ENCODE results near the gene P2RY8.

The P2RY8 gene

GRCh38 chrX:1516596-1517104 lies 20.3 kb downstream of the P2RY8 start:
- Mint-ChIP-seq H3K4me1 (ENCODE audit: low read depth) (peaks cover 48% of the 10 kb centered on the region), H3K4me3 (no peak overlapping the region)

DNA sequence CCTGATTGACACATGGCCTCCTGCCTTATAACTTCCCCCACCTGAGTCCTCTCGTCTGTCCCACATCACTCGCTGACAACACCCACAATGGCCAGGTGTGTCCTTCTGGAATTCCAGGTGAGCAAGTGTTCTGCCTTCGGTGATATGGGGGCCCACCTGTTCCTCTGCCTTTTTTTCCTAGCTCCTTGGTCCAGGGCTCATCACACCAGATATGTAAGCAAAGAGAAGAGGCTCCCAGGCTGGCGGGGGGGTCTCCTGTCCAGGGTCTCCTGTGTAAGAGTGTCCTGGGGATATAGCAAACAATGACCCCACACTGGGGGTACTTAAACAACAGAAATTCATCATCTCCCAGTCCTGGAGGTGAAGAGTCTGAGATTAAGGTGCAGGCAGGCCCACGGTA lies 25.2 kb downstream of the P2RY8 start:
- peaks cover 6% of the 10 kb centered on the region for H3K9me3 Mint-ChIP-seq
- H3K27ac Mint-ChIP-seq = no peak overlapping the region
- peak; percentile 21 for DNase-seq
- no peak overlapping the region for H3K4me3 Mint-ChIP-seq
- peaks cover 38% of the 10 kb centered on the region for H3K36me3 Mint-ChIP-seq (ENCODE audit: low read depth)
- no peaks in the 10 kb centered on the region for H3K27me3 Mint-ChIP-seq
- H3K4me1 Mint-ChIP-seq (ENCODE audit: low read depth) = peaks cover 15% of the 10 kb centered on the region

More at GRCh38 chrX:1516596-1517104, 20.3 kb downstream of the P2RY8 start:
- peaks cover 6% of the 10 kb centered on the region for H3K9me3 Mint-ChIP-seq
- no peak for DNase-seq
- peak overlapping the region; percentile 82 for H3K27ac Mint-ChIP-seq
- H3K36me3 Mint-ChIP-seq (ENCODE audit: low read depth) = peaks cover 34% of the 10 kb centered on the region
- H3K27me3 Mint-ChIP-seq = no peaks in the 10 kb centered on the region

GRCh38 chrX:1511150-1511549 lies 25.8 kb downstream of the P2RY8 start:
- DNase-seq = no peak
- H3K4me1 Mint-ChIP-seq (ENCODE audit: low read depth) = peaks cover 14% of the 10 kb centered on the region
- no peak overlapping the region for H3K4me3 Mint-ChIP-seq
- peaks cover 6% of the 10 kb centered on the region for H3K9me3 Mint-ChIP-seq
- H3K27ac Mint-ChIP-seq = peak overlapping the region; percentile 1
- H3K27me3 Mint-ChIP-seq = no peaks in the 10 kb centered on the region
- peaks cover 44% of the 10 kb centered on the region for H3K36me3 Mint-ChIP-seq (ENCODE audit: low read depth)

DNA sequence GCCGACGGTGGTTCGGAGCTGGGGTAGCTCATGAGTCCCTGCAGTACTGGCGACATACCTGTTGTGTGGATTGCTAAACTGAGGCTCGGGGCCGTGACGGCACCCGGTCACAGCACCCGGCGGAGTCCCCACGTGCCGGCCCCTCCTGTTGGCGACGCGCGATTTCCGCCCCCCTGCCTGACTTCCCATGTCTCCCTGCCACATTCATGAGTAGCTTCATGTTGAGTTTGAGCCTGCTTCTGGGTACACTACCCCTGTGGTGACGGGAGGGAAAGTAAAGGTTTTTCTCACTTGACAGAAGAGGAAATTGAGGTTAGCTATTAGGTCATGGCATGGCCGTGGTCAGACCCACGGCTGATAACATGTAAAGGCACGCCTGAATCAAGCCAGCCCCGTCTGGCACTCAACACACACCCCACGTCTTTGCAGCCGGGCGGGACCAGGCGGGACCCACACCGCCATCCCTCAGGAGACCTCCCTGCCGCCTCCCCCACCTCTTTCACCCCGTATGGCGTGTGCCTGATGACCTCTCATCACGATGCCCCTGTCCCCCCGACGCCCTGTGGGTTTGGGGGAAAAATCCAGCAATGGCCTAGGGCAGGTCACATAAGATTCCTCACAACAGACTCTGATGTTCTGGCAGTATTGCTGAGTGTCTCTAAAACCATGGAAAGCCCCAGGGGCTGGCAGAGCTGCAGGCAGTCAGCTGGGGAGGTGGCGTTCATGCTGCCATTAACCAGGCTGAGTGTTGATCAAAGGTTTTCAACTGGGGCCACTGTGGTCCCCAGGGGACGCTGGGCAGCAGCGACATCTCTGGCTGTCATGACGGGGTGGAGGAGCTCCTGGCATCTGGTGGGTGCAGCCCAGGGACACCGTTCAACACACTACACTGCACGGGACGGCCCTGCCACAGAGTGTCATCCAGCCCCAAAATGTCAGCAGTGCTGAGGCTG lies 29.2 kb downstream of the P2RY8 start:
- peaks cover 43% of the 10 kb centered on the region for H3K36me3 Mint-ChIP-seq (ENCODE audit: low read depth)
- H3K9me3 Mint-ChIP-seq = no peaks in the 10 kb centered on the region
- H3K4me3 Mint-ChIP-seq = no peak overlapping the region
- peak; percentile 36 for DNase-seq
- no peaks in the 10 kb centered on the region for H3K27me3 Mint-ChIP-seq
- H3K4me1 Mint-ChIP-seq (ENCODE audit: low read depth) = peaks cover 32% of the 10 kb centered on the region
- peak overlapping the region; percentile 79 for H3K27ac Mint-ChIP-seq

GRCh38 chrX:1506916-1507315 lies 30.1 kb downstream of the P2RY8 start:
- H3K4me1 Mint-ChIP-seq (ENCODE audit: low read depth) = peaks cover 39% of the 10 kb centered on the region
- H3K9me3 Mint-ChIP-seq = no peaks in the 10 kb centered on the region
- H3K36me3 Mint-ChIP-seq (ENCODE audit: low read depth) = peaks cover 45% of the 10 kb centered on the region
- H3K4me3 Mint-ChIP-seq = no peak overlapping the region
- no peak for DNase-seq
- H3K27me3 Mint-ChIP-seq = no peaks in the 10 kb centered on the region
- H3K27ac Mint-ChIP-seq = peak overlapping the region; percentile 29

- H3K27ac Mint-ChIP-seq = peak overlapping the region; percentile 74
- H3K27me3 Mint-ChIP-seq = no peaks in the 10 kb centered on the region
- H3K9me3 Mint-ChIP-seq = no peaks in the 10 kb centered on the region
- peak; percentile 23 for DNase-seq
- H3K4me3 Mint-ChIP-seq = no peak overlapping the region
- H3K4me1 Mint-ChIP-seq (ENCODE audit: low read depth) = peaks cover 38% of the 10 kb centered on the region
- H3K36me3 Mint-ChIP-seq (ENCODE audit: low read depth) = peaks cover 38% of the 10 kb centered on the region
Observed at GRCh38 chrX:1502853-1503252, 34.1 kb downstream of the P2RY8 start.

DNA sequence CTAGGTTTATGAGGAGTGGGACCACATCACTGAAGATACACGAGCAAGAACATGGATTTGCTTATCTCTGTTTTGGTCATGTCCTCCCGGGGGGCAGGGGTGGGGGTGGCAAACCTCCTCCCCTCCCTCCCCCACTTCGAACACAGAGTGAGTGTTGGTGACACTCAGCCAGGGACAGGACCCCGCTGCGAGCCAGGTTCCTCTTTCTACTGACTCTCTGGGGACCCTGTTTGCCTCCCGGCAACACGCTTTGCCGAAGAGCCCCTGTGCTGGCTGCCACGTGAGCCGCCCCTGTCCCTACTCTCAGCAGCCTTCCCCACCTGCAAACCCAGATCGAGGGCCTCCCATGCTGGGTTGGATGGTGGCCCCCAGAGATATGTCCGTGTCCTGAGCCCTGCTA lies 34.7 kb downstream of the P2RY8 start:
- Mint-ChIP-seq H3K4me1 (ENCODE audit: low read depth) (peaks cover 39% of the 10 kb centered on the region), H3K27ac (peak overlapping the region; percentile 74), H3K4me3 (no peak overlapping the region), H3K27me3 (no peaks in the 10 kb centered on the region), H3K36me3 (ENCODE audit: low read depth) (peaks cover 36% of the 10 kb centered on the region), H3K9me3 (no peaks in the 10 kb centered on the region)
- DNase-seq = peak; percentile 29

- H3K4me1 Mint-ChIP-seq (ENCODE audit: low read depth) = peaks cover 34% of the 10 kb centered on the region
Observed at GRCh38 chrX:1500701-1501624, 36.0 kb downstream of the P2RY8 start.

DNA sequence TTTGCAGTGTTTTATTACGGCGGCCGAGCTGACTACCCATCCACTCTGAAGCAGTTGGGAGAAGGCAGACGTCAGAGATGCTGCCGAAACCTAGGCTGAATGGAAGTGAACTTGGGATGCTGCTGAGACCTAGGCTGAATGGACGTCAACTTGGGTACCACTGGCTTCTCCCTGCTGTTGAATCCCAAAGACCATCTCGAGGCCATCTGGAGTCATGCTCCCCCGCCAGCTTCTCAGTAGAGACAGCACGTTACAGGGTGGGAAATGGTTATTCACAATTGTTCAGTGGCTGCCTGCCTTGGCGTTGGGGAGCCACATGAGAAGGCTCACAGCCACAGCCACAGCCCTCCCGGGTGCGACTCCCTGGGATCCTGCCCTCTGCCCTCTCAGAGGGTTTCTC lies 40.9 kb downstream of the P2RY8 start:
- Mint-ChIP-seq H3K4me3 (no peak overlapping the region), H3K36me3 (ENCODE audit: low read depth) (peaks cover 20% of the 10 kb centered on the region), H3K9me3 (peaks cover 5% of the 10 kb centered on the region), H3K4me1 (ENCODE audit: low read depth) (peaks cover 25% of the 10 kb centered on the region), H3K27ac (peak overlapping the region; percentile 78), H3K27me3 (no peaks in the 10 kb centered on the region)
- peak; percentile 24 for DNase-seq

More at GRCh38 chrX:1500701-1501624, 36.0 kb downstream of the P2RY8 start:
- Mint-ChIP-seq H3K36me3 (ENCODE audit: low read depth) (peaks cover 28% of the 10 kb centered on the region), H3K9me3 (no peaks in the 10 kb centered on the region), H3K4me3 (peak overlapping the region; percentile 38), H3K27ac (peak overlapping the region; percentile 79), H3K27me3 (no peaks in the 10 kb centered on the region)
- peak; percentile 42 for DNase-seq

DNA sequence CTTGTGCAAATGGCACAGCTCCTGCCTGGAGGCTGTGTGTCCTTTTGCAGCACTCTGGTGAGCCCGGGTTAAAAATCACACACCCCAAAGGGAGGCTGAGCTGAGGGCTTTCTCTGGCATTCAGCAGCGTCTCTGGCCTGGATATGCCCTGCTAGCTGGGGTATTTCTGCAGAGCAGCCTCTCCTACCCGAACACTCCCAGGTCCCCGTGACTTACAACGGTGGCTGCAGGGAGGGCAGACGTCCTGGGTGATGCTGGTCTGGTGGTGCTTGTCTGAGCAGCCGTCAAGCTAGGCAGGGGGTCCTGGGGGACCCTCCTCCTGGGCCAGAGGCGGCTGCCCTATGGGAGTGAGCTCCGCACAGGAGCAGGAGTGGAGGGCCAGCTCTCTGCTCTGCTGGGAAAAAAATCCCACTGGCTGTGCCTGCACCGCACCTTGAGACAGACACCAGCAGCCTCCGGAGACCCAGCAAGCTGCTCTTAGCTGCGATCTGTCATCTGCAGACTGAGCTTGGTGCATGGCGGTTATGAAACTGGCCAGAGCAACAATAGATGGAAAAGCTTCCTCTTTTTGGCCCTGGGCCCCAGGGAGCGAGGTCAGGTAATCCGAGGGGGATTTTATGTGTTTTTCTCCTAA lies 43.0 kb downstream of the P2RY8 start:
- peak overlapping the region; percentile 64 for H3K27ac Mint-ChIP-seq
- peaks cover 5% of the 10 kb centered on the region for H3K9me3 Mint-ChIP-seq
- H3K4me3 Mint-ChIP-seq = no peak overlapping the region
- H3K4me1 Mint-ChIP-seq (ENCODE audit: low read depth) = peaks cover 23% of the 10 kb centered on the region
- peak; percentile 35 for DNase-seq
- peaks cover 25% of the 10 kb centered on the region for H3K36me3 Mint-ChIP-seq (ENCODE audit: low read depth)
- H3K27me3 Mint-ChIP-seq = no peaks in the 10 kb centered on the region

DNA sequence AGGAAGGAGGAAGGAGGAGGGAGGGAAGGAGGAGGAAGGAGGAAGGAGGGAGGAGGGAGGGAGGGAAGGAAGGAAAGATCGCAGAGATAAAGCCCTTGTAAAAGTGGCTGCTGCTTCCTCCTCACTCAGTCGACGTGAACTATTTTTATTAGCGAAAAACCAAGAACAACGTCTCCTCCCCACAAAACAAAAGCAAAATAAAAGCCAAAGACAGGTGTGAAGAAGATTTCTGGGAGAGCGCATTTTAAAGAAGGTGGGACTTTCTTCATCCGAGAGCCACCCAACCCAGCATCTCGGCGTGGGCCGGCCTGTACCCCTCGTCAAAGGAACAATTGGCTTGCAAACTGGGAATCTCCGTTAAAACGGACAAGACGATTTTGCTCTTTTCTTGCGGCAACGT lies 43.6 kb downstream of the P2RY8 start:
- Mint-ChIP-seq H3K4me1 (ENCODE audit: low read depth) (peaks cover 23% of the 10 kb centered on the region), H3K36me3 (ENCODE audit: low read depth) (peaks cover 31% of the 10 kb centered on the region), H3K27ac (peak overlapping the region; percentile 64)

DNA sequence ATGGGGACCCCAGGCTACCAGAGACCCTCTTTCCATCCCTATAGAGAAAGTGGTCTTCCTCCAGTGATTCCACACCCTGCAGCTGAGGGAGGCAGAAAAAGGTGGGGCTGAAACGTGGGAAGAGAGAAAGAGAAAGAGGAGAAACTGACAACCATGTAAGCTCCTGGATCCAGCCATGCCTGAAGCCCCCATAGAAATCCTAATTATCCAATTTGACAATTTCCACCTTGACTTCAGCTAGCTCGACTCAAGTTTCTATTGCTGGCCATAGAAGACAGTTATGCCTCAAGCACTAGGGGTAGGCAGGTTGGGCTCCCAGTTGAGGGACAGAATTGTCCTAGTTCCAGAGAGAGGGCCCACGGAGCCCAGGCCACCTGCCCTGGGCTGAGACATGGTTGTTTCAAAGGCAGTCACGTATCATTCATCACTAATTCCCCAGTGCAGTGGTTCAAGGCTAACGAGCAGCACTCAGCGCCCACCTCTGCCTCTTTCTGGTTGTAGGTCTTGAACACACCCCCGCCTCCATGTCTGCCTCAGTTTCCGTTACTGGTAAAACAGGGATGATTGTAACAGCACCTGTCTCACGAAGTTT lies 44.5 kb downstream of the P2RY8 start:
- peak; percentile 26 for DNase-seq
- H3K9me3 Mint-ChIP-seq = peaks cover 5% of the 10 kb centered on the region
- peak overlapping the region; percentile 66 for H3K27ac Mint-ChIP-seq
- H3K36me3 Mint-ChIP-seq (ENCODE audit: low read depth) = peaks cover 31% of the 10 kb centered on the region
- H3K4me3 Mint-ChIP-seq = no peak overlapping the region
- peaks cover 21% of the 10 kb centered on the region for H3K4me1 Mint-ChIP-seq (ENCODE audit: low read depth)
- H3K27me3 Mint-ChIP-seq = no peaks in the 10 kb centered on the region

More for the DNA sequence above, 43.6 kb downstream of the P2RY8 start:
- no peak for DNase-seq
- Mint-ChIP-seq H3K27me3 (no peaks in the 10 kb centered on the region), H3K9me3 (peaks cover 5% of the 10 kb centered on the region), H3K4me3 (no peak overlapping the region)

- DNase-seq = peak; percentile 59
- H3K27ac Mint-ChIP-seq = peak overlapping the region; percentile 66
- H3K9me3 Mint-ChIP-seq = peaks cover 5% of the 10 kb centered on the region
- H3K27me3 Mint-ChIP-seq = no peaks in the 10 kb centered on the region
- no peak overlapping the region for H3K4me3 Mint-ChIP-seq
- peaks cover 37% of the 10 kb centered on the region for H3K36me3 Mint-ChIP-seq (ENCODE audit: low read depth)
- peaks cover 21% of the 10 kb centered on the region for H3K4me1 Mint-ChIP-seq (ENCODE audit: low read depth)
Observed at GRCh38 chrX:1491851-1492349, 45.1 kb downstream of the P2RY8 start.
